Skin epidermis (tissue), 12 donors: ENCODE measurements around the gene STK32C.
"Not testable (repeated sequence)": the region's sequence is repeated elsewhere in the genome, so short reads cannot be mapped to it uniquely, and the experiment has no call there.

Source experiments
- H3K27ac ChIP-seq, 21 experiments: fragments of 200-600 bp; sonication (generic) in 11 of 21; one replicate each; pipeline ENCODE4 v1.5.0; 2020; ENCODE audit warnings: mild to moderate bottlenecking in 3 of 21, inconsistent platforms in 2 of 21, moderate library complexity in 2 of 21
- H3K4me3 ChIP-seq, 7 experiments: fragments of 200-600 bp; sonication (generic) in 2 of 7; one replicate each; pipeline ENCODE4 v1.5.0; 2020; ENCODE audit warnings: inconsistent platforms in 2 of 7, mild to moderate bottlenecking in 2 of 7, moderate library complexity in 1 of 7

Gene STK32C

DNA sequence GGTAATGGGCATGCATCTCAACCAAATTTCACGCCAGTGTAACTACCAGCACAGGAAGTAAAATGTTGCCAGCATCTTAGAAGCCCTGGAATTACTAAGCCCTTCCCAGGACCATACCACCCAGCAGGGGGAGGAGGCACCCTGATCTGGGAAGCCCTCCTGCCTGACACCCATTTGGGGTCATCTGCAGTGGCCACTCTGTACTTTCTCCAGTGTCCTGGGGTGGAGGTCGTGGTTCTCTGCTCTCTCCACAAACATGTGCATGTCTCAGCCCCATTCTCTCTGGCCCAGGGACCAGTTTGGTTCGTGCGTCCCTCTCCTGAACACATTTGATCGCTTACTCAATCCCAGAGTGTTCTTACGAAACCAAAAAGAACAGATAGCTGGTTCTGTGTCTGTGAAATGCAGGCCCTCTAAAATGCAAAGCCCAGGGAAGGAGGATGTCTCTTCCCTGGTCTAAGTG is 14.9 kb upstream of the STK32C start:
- H3K4me3 ChIP-seq: no peak overlapping the region
- H3K27ac ChIP-seq: peak overlapping the region in 9 of 21 experiments; percentile 7 to 62 (median 25)

DNA sequence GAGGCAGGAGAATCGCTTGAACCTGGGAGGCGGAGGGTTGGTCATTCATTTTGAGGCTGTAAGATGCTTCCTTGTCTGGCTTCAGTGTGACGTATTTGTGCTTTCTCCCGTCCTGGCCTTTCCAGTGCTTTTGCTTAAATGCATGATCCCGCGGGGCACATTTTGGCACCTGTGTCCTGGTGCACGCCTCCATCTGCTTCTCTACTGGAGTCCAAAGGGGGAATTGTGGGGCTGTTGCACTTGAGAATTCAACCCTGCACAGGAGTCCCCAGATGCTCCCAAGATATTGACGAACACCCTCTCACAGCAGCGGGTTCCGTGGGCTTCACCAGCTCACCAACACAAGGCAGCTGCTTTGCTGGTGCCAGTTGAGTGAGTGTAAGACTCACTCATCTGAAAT is 14.0 kb upstream of the STK32C start:
- Histone ChIP-seq H3K27ac (no peak overlapping the region), H3K4me3 (no peak overlapping the region)

DNA sequence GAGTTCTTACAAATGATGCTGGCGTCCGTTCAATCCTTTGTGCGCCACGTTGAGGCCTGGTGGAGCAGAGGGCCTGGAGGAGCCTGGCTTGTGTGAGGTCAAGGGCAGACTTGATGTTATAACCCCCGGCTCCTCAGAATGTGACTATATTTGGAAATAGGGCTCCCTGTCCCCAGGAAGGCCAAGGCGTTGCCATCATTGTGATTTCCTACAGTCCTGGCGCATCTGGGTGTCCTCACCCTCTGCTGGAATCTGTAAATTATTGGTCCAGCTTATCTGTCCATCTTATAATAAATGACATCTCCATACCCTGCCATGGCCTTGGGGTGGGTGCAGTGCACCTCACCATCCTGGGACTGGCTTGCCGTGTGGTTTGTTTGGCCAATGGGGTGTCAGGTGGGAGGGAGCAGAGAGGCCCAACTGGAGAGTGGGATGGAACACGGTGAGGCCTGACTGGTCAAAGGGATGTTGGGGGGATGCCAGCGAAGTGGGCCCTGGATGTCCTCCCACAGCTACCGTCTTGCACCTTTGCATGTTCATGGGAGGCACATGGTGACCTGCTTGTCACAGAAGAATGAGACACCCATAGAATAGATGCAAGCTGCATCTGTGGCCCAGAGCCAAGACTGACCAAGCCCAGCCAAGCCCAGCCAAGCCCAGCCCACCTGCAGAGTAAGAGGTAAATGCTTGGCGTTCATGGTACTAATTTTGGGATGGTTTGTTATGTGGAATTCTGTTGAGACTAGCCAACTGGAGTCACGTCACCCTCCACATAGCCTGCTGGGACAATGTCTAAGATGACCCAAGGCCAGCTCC is 13.1 kb upstream of the STK32C start:
- Histone ChIP-seq H3K27ac (peak overlapping the region in 17 of 21 experiments; percentile 7 to 81 (median 60)), H3K4me3 (no peak overlapping the region)

DNA sequence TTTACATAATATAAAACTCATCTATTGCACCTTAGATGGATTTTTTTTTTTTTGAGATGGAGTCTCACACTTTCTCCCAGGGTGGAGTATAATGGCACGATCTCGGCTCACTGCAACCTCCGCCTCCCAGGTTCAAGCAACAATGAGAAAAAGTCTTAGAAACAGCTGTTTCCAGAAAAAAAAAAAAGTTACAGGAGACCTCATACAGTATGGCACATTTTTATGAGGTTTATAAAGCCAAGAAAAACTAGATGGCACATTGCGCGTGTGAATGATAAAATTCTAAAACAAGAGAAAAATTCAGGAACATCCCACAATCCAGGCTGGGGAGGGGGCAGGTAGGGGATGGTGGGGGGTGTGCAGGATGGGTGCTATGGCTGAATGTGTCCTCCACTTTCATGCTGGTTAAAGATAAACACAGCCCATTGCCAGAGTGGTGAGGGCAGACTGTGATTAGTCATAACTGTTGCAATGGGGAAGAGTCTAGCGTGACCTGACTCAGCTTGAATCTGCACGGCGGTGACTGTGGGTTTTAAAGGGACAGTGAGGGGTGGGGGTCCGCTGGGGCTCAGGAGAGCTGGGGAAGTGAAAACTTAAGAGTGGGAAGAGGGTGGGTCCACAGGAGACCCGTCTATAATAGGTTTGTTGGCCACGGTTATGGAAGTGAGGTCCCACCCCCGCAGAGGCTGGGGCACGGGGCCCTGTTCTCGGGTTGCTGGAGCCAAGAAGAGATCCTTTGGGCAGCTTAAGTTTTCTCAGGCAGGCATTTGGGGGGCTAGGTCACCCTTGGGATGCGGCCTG is 12.3 kb upstream of the STK32C start:
- peak overlapping the region in 17 of 21 experiments; percentile 7 to 81 (median 60) for H3K27ac ChIP-seq
- H3K4me3 ChIP-seq: no peak overlapping the region

DNA sequence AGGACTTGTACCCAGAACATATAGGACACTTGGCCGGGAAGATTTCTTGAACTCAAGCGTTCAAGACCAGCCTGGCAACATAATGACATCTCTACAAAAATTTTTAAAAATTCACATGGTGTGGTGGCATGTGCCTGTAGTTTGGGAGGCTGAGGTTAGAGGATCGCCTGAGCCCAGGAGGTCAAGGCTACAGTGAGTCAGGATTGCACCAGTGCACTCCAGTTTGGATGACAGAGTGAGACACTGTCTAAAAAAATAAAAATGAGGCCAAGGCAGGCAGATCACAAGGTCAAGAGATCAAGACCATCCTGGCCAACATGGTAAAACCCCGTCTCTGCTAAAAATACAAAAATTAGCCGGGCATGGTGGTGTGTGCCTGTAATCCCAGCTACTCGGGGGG is 9.7 kb upstream of the STK32C start:
- H3K27ac ChIP-seq, H3K4me3 ChIP-seq: not testable (repeated sequence)

DNA sequence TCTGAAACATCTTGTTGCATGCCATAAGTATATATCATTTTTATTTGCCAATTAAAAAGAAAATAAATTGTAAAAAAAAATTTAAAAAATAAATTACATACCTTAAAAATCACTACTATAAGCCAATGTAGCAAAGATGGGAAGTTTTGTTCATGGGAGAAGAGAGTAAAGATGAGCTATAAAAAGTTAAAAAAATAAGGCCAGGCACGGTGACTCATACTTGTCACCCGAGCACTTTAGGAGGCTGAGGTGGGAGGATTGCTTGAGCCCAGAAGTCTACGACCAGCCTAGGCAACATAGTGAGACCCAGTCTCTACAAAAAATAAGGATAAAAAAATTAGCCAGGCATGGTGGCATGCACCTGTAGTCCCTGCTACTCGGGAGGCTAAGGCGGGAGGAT is 8.4 kb upstream of the STK32C start:
- H3K27ac ChIP-seq: no peak overlapping the region
- H3K4me3 ChIP-seq: no peak overlapping the region

DNA sequence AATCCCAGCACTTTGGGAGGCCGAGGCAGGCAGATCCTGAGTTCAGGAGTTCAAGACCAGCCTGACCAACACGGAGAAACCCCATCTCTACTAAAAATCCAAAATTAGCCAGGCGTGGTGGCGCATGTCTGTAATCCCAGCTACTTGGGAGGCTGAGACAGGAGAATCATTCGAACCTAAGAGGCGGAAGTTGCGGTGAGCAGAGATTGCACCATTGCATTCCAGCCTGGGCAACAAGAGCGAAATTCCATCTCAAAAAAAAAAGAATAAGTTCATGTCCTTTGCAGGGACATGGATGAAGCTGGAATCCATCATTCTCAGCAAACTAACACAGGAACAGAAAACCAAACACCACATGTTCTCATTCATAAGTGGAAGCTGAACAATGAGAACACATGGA is 7.1 kb upstream of the STK32C start:
- not testable (repeated sequence) for H3K4me3 ChIP-seq, H3K27ac ChIP-seq

DNA sequence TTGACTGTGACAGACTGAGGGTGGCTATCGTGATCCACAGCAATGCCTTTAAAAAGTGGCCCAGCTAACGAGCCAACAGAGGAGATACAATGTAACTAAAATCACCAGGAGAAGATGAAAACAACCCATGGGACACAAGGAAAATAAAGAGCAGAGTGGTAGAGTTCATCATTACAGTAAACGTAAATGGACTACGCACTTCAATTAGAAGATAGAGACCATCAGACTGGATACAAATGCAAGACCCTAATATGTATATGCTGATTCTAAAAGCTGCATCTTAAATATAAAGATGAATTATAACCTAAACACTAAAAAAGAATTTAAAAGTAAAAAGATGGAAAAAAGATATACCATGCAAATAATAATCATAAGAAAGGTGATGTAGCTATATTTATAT is 6.6 kb upstream of the STK32C start:
- no peak overlapping the region for H3K4me3 ChIP-seq
- no peak overlapping the region for H3K27ac ChIP-seq

DNA sequence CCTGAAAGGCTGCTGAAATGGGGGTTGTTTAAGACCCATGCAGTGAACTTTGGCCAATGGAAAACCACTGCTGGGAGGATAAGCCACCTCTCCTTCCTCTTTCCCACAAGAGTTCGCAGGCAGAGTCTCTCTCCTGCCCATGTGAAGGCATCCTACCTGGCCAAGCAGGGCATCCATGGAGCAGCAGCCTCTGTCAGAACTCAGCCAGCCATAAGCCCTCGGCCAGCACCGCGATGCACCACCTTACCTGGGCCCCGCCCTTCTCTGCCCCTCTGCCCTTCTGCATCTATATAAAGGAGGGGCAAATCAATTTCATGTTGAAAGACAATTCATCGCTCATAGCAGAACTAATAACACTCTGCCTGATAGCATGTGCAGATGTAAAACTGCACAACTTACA is 6.1 kb upstream of the STK32C start:
- Histone ChIP-seq H3K4me3 (no peak overlapping the region), H3K27ac (no peak overlapping the region)

DNA sequence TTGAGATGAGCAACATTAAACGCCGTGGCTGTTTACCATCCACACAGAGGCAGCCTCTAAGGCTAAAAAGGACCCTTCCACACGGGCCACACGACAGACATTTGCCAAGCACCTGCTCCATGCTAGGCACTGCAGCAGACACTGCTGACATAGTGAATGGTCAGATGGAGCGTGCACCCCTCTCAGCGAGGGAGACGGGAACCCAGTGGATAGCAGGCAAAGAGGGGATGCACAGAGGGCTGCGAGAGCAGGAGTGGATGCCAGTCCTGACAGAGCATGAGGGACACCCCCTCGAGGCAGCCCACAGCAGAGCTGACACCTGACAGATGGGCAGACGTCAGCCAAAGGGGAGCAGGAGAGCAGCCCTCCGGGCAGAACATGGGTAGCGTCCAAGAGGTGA is 5.6 kb upstream of the STK32C start:
- Histone ChIP-seq H3K27ac (no peak overlapping the region), H3K4me3 (no peak overlapping the region)

DNA sequence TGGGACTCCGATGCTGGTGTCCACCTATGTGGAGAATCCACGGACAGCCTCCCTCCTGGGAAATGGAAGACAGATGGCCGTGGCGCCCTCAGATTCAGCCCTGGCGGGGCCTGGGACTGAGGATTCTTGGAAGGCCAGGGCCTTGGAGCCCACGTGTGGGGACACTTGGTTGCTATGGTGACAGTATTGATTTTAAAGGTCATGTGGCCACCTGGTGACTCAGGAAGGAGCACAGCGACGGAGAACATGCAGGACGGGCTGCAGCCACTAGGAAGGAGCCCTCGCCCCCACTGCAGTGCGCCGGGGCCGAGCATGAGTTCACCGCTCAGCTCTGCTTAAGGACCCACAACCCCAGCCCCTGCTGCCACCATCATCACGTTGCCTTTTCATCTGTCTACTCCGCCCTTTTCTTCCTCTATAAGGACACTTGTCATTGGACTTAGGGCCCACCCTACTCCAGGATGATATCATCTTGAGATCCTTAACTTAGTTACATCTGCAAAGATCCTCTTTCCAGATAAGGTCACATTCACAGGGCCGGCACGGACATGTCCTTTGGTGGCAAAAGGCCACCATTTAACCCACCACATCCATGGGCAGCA is 3.7 kb upstream of the STK32C start:
- Histone ChIP-seq H3K27ac (no peak overlapping the region), H3K4me3 (no peak overlapping the region)

DNA sequence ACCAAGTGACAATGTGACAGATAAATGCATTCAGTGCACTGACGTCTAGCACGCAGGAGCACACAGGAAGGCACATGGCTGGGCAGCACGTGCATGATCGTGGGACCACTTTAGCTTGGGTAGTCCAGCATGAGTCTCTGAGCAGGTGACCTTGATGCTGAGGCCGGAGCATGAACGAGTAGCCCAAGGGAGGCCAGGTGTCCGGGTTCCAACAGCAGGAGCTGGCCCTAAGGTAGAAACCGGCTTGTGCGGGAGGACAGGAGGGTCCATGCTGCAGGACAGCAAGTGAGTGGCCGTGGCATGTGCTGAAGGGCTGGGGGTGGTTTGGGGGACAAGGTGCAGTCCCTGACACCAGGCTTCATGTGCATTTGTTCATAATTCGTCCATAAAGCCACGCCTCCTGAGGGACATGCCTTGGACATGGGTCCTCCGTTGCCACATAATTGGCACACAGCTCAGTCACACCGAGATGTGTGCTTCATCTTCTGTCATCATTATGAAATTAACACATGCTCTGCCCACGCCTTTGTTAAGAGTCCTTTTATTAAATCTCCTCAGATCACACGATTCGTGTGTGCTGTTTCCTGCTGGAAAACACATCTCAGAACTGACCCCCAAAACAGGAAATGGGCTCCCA is 3.1 kb upstream of the STK32C start:
- Histone ChIP-seq H3K27ac (no peak overlapping the region), H3K4me3 (no peak overlapping the region)

DNA sequence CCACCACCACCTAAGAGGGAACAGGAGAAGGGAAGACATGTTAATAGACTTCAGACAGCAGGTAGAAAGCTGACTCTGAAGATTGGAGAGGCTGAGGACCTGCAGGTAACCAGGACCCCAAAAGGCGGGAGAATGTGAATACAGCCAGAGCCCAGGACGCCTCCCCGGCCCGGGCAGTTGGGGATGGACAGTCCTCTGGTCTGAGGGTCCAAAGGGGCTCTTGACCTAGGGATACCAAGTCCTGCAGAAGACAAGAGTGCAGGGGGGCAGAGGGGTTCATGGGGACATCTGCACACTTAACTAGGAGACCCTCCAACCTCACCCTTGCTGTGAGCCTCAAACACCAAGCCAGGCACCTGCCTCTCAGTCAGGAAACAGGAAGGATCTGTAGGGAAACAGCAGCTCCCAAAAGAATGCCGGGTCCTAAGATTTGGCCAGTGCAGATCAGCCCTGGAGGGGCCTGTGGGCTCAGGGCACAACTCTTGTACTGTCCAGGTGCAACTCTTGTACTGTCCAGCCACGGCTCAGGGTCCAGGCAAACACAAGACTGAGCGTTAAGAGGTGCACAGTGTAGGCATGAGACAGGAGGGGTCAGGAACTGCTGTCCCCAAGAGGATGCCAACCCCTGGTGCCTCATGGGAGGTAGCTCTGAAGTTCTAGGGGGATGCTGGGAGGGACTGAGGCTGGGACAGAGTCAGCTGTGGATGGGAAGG is 2.3 kb upstream of the STK32C start:
- no peak overlapping the region for H3K27ac ChIP-seq

DNA sequence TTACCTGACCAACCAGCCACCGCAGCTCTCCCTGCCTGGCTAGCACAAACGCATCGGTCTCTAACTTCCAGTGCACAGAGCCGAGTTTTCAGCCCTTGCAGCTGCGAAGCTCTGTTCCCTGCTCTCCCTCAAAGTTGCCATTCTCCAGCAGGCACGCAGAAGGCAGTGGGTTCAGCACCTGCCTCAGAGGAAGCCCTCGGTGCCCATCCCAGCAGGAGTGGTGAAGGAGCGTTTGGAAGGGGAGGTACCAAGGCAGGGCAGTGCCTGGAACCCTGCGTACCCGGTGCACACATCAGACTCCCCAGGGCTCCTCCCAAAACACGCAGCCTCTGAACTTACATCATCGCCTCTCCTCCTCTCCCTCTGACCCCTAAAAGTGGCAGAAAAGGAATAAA is 1.7 kb upstream of the STK32C start:
- no peak overlapping the region for H3K27ac ChIP-seq
- no peak overlapping the region for H3K4me3 ChIP-seq

More for the DNA sequence above, 2.3 kb upstream of the STK32C start:
- no peak overlapping the region for H3K4me3 ChIP-seq

DNA sequence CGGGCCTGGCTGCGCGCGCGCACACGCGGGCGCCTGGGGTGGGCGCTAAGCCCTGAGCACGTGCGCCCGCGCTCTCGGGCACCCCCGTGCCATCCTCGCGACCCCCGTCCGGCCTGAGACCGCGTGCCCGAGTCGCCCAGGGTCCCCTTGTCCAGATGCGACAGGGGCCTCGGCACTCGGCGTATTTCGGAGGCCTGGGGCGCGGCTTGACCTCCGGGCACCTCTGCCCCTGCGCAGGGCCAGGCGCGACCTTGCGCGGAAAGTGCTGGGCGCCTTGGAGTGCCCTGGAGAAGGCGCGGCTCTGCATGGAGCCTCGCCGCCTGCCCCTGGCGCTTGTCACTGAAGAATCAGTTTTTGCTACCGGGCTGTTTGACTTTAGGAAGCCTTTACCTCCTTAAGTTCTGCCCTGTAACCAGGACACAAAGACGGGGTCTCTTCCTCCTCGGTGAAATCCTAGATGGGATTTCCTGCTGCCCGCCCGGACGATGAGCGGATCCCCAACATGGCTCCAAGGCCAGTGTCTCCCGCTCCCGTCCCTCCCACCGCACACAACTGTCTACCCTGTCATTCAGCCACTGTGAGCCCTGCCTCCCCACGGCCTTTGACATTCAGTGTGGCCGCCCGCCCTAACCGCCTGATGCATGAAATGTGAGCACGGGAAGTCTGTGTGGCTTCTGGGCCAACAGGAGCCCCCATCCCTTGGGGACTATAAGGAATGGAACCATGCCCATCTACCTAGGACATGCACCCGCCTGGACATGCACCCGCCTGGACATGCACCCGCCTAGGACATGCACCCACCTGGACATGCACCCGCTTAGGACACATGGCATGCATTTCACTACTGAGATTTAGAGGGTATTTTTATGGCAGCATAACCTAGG is 1.1 kb upstream of the STK32C start:
- Histone ChIP-seq H3K27ac (peak overlapping the region in 20 of 21 experiments; percentile 27 to 87 (median 72)), H3K4me3 (peak overlapping the region; percentile 62 to 84 (median 73))

DNA sequence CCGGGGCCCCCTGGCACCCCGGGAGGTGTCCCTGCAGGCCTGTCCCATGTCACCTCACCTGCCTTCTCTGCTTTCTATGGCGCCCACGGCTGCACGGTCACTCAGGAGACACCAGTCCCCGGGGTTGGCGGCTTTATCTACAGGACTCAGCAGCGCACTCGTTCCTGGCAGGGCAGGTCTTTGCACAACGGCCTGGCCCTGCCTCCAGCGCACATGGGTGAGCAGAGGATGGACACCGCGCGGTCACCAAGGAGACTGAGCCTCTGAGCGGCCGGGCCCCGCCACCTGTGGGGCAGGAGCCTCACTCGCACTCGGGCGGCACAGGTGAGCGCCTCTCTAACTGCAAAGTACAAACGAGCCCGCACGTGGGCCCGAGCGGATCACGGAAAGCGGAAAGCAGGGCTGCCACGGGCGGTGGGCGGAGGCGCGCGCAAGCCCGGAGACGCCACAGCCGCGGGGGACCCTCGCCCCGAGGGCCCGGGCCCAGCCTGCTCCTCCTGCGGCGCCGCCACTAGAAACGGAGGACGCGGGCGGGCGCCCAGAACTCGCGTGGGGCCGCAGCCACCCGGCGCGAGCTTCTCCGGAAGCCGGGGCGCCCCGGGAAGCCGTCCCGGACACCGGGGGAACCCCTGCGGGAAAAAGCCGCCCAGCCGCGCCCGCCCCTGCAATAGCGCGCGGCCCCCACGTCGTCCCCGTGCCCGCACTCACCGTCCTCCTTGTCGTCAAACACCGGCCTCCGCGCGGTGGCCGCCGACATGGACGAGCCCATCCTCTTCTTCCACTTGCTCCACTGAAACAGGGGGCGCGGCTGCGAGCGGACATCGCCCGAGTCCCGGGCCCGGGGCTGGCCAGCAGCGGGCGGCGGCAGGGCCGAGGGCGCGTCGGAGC is 642 bp downstream of the STK32C start:
- H3K27ac ChIP-seq: peak overlapping the region in 5 of 21 experiments; percentile 2 to 82 (median 17)
- H3K4me3 ChIP-seq: peak overlapping the region; percentile 62 to 84 (median 73)

DNA sequence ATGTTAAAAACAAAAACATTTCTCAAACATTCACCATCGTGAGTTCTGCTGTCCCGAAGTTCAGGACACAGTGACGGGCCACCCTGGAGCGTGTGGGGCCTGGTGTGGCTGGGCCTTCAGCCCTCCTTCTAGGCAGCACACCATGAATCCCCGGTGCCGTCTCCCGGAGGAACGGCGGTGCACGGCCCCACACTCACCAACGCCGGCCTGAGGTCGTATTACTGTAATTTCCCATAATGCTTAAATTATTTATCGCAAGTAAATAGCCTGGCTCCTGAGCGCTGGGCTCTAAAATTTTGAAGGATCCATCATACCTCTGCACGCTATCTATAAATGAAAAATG is 1.4 kb downstream of the STK32C start:
- no peak overlapping the region for H3K27ac ChIP-seq
- no peak overlapping the region for H3K4me3 ChIP-seq
